CD14-positive monocyte (primary cell): ENCODE data around the gene ARHGAP30. TPM values are rescaled to one million over a fixed set of nuclear protein-coding genes. Genes with fewer than 3 reads are reported as not detected.

ENCODE experiments used
- DNase-seq, 3 donors: peaks; one replicate each; pipeline ENCODE4 v3.0.0-alpha.2; 2011 to 2022
- H2AFZ ChIP-seq: 2 replicates; pipeline ENCODE4 v1.6.0; 2012; ENCODE audit warnings: mild to moderate bottlenecking, low read depth, low read length, inconsistent platforms; ENCODE audit not compliant: insufficient read depth, poor library complexity, severe bottlenecking
- H3K27ac ChIP-seq, 2 donors: 1 replicate in 1 of 2; 2 replicates in 1 of 2; pipeline ENCODE4 v1.5.1; 2012 to 2013; ENCODE audit warnings: low read length in 2 of 2, control low read depth in 1 of 2, inconsistent platforms in 1 of 2, low read depth in 1 of 2, mild to moderate bottlenecking in 1 of 2
- H3K27me3 ChIP-seq, 2 donors: one replicate each; pipeline versions ENCODE4 v1.6.0 to v1.6.1; 2011 to 2013; ENCODE audit warnings: low read length in 2 of 2; ENCODE audit not compliant: control insufficient read depth in 2 of 2, insufficient read depth in 2 of 2
- H3K36me3 ChIP-seq, 2 donors: replicated peaks in 1 of 2; 1 replicate in 1 of 2; 2 replicates in 1 of 2; pipeline versions ENCODE4 v1.5.1 to v1.6.1; 2012 to 2013; ENCODE audit warnings: low read length in 2 of 2, control low read depth in 1 of 2, inconsistent platforms in 1 of 2, mild to moderate bottlenecking in 1 of 2; ENCODE audit not compliant: insufficient read depth in 2 of 2, control insufficient read depth in 1 of 2
- H3K4me1 ChIP-seq, 2 donors: 1 replicate in 1 of 2; 2 replicates in 1 of 2; pipeline versions ENCODE4 v1.5.1 to v1.6.1; 2012 to 2013; ENCODE audit warnings: low read length in 2 of 2, control low read depth in 1 of 2, inconsistent platforms in 1 of 2, mild to moderate bottlenecking in 1 of 2, moderate library complexity in 1 of 2; ENCODE audit not compliant: insufficient read depth in 2 of 2, control insufficient read depth in 1 of 2
- H3K4me2 ChIP-seq: replicated peaks from 2 replicates; pipeline ENCODE3; 2012; ENCODE audit warnings: low read length, moderate library complexity, mild to moderate bottlenecking; ENCODE audit not compliant: poor library complexity, severe bottlenecking; ENCODE audit errors: extremely low read depth
- H3K4me3 ChIP-seq, 3 experiments: fragments of 200-600 bp in 1 of 3; sonication (generic) in 1 of 3; replicated peaks in 1 of 3; 1 replicate in 2 of 3; 2 replicates in 1 of 3; pipeline ENCODE4 v1.5.1; 2011 to 2013; ENCODE audit warnings: low read length in 3 of 3, mild to moderate bottlenecking in 3 of 3, control low read depth in 2 of 3, low read depth in 2 of 3, inconsistent platforms in 1 of 3, moderate library complexity in 1 of 3
- H3K79me2 ChIP-seq: 2 replicates; pipeline ENCODE4 v1.6.0; 2012; ENCODE audit warnings: mild to moderate bottlenecking, control low read depth, inconsistent platforms, low read length, moderate library complexity; ENCODE audit not compliant: insufficient read depth
- H3K9ac ChIP-seq: 2 replicates; pipeline ENCODE4 v1.6.0; 2017; ENCODE audit warnings: low read length, mild to moderate bottlenecking; ENCODE audit not compliant: insufficient read depth, poor library complexity, severe bottlenecking
- H3K9me3 ChIP-seq, 2 donors: replicated peaks in 1 of 2; 1 replicate in 1 of 2; 2 replicates in 1 of 2; pipeline versions ENCODE4 v1.5.1 to v1.6.1; 2012 to 2013; ENCODE audit warnings: low read length in 2 of 2, control low read depth in 1 of 2; ENCODE audit not compliant: control insufficient read depth in 1 of 2, insufficient read depth in 1 of 2
- H4K20me1 ChIP-seq: 2 replicates; pipeline ENCODE4 v1.6.0; 2012; ENCODE audit warnings: mild to moderate bottlenecking, low read length, control low read depth, moderate library complexity; ENCODE audit not compliant: insufficient read depth
- H3K27ac Mint-ChIP-seq, 7 donors: one replicate each; pipeline ENCODE4 v1.8.0; 2020; ENCODE audit warnings: mild to moderate bottlenecking in 7 of 7, mixed read lengths in 7 of 7, moderate library complexity in 6 of 7, inconsistent platforms in 2 of 7
- H3K27me3 Mint-ChIP-seq, 3 donors: one replicate each; pipeline ENCODE4 v1.8.0; 2021 to 2022; ENCODE audit warnings: low read depth in 3 of 3, mild to moderate bottlenecking in 3 of 3, mixed read lengths in 3 of 3, moderate library complexity in 3 of 3, inconsistent platforms in 1 of 3
- H3K36me3 Mint-ChIP-seq, 2 donors: one replicate each; pipeline ENCODE4 v1.8.0; 2020; ENCODE audit warnings: mixed read lengths in 2 of 2, inconsistent platforms in 1 of 2, mild to moderate bottlenecking in 1 of 2
- H3K4me1 Mint-ChIP-seq: one replicate; pipeline ENCODE4 v1.8.0; 2020; ENCODE audit warnings: mild to moderate bottlenecking, mixed read lengths
- H3K4me3 Mint-ChIP-seq, 2 donors: one replicate each; pipeline ENCODE4 v1.8.0; 2020; ENCODE audit warnings: mild to moderate bottlenecking in 2 of 2, mixed read lengths in 2 of 2, moderate library complexity in 1 of 2
- H3K9me3 Mint-ChIP-seq, 7 donors: one replicate each; pipeline ENCODE4 v1.8.0; 2020 to 2022; ENCODE audit warnings: mixed read lengths in 7 of 7, mild to moderate bottlenecking in 6 of 7, moderate library complexity in 6 of 7, inconsistent platforms in 2 of 7
- WGBS: methylation state at CpG from one replicate; pipeline ENCODE4 v1.1.5; 2013; ENCODE audit warnings: missing lambda C conversion rate; ENCODE audit not compliant: insufficient coverage; 5-methylcytosine and 5-hydroxymethylcytosine counted together
- intact Hi-C, 2 donors: fragments of 100-400 bp; cut with micrococcal nuclease; formaldehyde crosslinking; loops; one replicate each; pipeline versions ENCODE4 v1.15.0 to v1.15.1; 2023
- polyA plus RNA-seq, 3 donors: library from polyadenylated mRNA; depleted of rRNA in 1 of 3; unstranded in 2 of 3; stranded (reverse) in 1 of 3; fragments of 300-500 nt in 2 of 3; fragments of >200 nt in 1 of 3; fragmentation: Illumina TruSeq in 2 of 3; gene quantifications; 1 replicate in 2 of 3; 2 replicates in 1 of 3; pipeline ENCODE4 v1.2.3, GENCODE V29; 2012 to 2021
- TF ChIP-seq, protein P1 (sequence below): fragments of 200-600 bp; IDR thresholded peaks from one replicate; pipeline ENCODE4 v1.8.0; 2022; ENCODE audit warnings: antibody characterized with exemption, mild to moderate bottlenecking

Gene ARHGAP30
- polyA plus RNA-seq, 3 donors, result 101 to 140 (median 129) TPM

DNA sequence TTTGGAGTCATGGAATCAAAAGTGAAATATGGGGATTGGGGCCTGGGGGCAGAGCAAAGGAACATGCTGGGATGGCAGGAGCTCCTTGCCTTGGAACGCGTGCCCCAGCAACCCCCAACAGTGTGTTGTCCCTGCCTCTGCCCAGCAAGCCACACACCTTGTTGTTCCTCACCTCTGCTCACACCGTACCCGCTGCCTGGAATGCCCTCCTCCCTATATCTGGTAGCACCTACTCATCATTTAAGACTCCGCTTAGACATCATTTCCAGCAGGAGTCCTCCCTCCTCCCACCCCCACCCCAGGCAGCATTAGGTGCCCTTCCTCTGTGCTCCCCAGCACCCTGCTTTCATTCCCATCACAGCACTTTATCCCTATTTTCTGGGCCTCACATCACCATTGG, 11.8 kb upstream of the ARHGAP30 start:
- TF ChIP-seq, protein P1, sequence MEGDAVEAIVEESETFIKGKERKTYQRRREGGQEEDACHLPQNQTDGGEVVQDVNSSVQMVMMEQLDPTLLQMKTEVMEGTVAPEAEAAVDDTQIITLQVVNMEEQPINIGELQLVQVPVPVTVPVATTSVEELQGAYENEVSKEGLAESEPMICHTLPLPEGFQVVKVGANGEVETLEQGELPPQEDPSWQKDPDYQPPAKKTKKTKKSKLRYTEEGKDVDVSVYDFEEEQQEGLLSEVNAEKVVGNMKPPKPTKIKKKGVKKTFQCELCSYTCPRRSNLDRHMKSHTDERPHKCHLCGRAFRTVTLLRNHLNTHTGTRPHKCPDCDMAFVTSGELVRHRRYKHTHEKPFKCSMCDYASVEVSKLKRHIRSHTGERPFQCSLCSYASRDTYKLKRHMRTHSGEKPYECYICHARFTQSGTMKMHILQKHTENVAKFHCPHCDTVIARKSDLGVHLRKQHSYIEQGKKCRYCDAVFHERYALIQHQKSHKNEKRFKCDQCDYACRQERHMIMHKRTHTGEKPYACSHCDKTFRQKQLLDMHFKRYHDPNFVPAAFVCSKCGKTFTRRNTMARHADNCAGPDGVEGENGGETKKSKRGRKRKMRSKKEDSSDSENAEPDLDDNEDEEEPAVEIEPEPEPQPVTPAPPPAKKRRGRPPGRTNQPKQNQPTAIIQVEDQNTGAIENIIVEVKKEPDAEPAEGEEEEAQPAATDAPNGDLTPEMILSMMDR, result no peak
- Mint-ChIP-seq H3K27me3 (peaks cover 0 to 3% (median 1%) of the 10 kb centered on the region in 3 donors), H3K27ac (peak overlapping the region in 6 of 7 donors; percentile 75 to 95 (median 89)), H3K36me3 (peaks cover 7 to 12% of the 10 kb centered on the region in 2 donors), H3K9me3 (no peaks in the 10 kb centered on the region), H3K4me3 (no peak overlapping the region), H3K4me1 (peaks cover 59% of the 10 kb centered on the region)
- WGBS, result 100% methylated on average over 2 of the region's 5 CpGs
- Histone ChIP-seq H3K9me3 (no peaks in the 10 kb centered on the region), H3K27me3 (no peaks in the 10 kb centered on the region), H3K4me2 (no peak overlapping the region), H3K27ac (peak overlapping the region in 1 of 2 donors; percentile 4), H3K79me2 (no peaks in the 10 kb centered on the region), H3K9ac (no peak overlapping the region), H3K4me3 (no peak overlapping the region), H3K36me3 (no peaks in the 10 kb centered on the region), H3K4me1 (peaks cover 43 to 55% of the 10 kb centered on the region in 2 donors), H2AFZ (no peak overlapping the region), H4K20me1 (no peaks in the 10 kb centered on the region)
- no peak for DNase-seq
- intact Hi-C loops, result no loop called here

DNA sequence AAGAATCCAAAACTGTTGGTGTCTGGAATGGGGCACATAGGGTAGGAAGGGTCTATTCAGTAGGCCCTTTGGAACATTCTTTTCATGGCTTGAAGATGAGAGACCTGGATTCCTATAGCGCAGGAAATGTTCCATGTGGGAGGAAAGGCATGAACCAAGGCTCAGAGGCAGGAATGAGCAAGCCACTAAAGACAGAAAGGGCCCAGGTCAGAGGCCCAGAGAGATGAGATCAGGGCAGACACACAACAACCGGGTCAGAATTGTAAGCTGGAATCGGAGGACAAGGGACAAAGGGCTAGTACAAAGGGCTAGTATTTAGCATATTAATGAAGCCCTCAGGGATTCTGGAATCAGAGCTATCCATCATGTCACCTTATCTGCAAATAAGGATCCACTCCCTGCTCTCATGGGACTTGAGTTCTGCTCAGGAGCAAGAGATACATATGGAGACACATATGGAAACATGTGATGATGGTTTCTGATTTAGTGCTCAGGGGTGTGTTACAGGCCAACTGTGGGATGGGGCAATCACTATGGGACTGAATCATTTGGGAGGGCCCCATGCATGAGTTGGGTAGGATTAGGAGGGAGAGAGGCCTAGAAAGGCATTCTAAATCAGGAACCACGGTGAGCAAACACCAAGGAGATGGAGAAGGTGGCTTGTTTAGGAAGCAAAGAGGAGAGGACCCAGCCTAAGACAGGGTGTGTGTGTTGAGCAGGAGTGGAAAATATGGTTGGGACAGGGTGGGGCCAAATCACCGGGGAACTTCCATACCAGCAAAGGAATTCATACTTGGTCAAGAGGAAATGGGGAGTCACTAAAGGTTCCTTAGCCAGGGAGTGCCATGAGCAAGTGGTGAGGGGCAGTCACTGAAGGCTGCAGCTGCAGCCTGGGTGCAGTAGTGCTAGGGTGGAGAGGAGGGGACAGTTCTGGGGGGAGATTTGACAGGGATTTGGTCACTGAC, 11.0 kb upstream of the ARHGAP30 start:
- peak overlapping the region in 1 of 2 donors; percentile 31 for H3K4me3 Mint-ChIP-seq
- peaks cover 0 to 3% (median 0%) of the 10 kb centered on the region in 3 donors for H3K27me3 Mint-ChIP-seq
- WGBS, result 79% methylated on average over 5 of the region's 5 CpGs

More for the DNA sequence above, 11.0 kb upstream of the ARHGAP30 start:
- Histone ChIP-seq H4K20me1 (no peaks in the 10 kb centered on the region), H3K4me3 (no peak overlapping the region), H3K4me1 (peaks cover 43 to 55% of the 10 kb centered on the region in 2 donors), H3K27ac (peak overlapping the region in 1 of 2 donors; percentile 4), H3K79me2 (no peaks in the 10 kb centered on the region), H3K4me2 (no peak overlapping the region), H3K9me3 (no peaks in the 10 kb centered on the region), H2AFZ (no peak overlapping the region), H3K9ac (no peak overlapping the region), H3K36me3 (no peaks in the 10 kb centered on the region), H3K27me3 (no peaks in the 10 kb centered on the region)
- peak in 2 of 3 donors; percentile 60 to 74 for DNase-seq
- no peaks in the 10 kb centered on the region for H3K9me3 Mint-ChIP-seq
- H3K27ac Mint-ChIP-seq, result peak overlapping the region; percentile 74 to 95 (median 87)
- H3K36me3 Mint-ChIP-seq, result peaks cover 4 to 12% of the 10 kb centered on the region in 2 donors
- TF ChIP-seq, protein P1, result no peak
- intact Hi-C loops, result no loop called here
- peaks cover 57% of the 10 kb centered on the region for H3K4me1 Mint-ChIP-seq
